Endothelial cell of umbilical vein (primary cell): ENCODE measurements around the gene ATP8A1.

Source experiments
- EZH2 ChIP-seq: IDR thresholded peaks from 2 replicates; pipeline ENCODE4 v1.6.1; 2012; ENCODE audit warnings: borderline replicate concordance, low read depth, mild to moderate bottlenecking, moderate library complexity, low read length, inconsistent platforms; ENCODE audit not compliant: severe bottlenecking
- GATA2 ChIP-seq: IDR thresholded peaks from 2 replicates; pipeline ENCODE4 v1.7.0; 2011; ENCODE audit warnings: low read depth, mild to moderate bottlenecking, moderate library complexity, mixed read lengths, low read length; ENCODE audit not compliant: insufficient read length, insufficient read depth
- JUN ChIP-seq: IDR thresholded peaks from 2 replicates; pipeline ENCODE4 v1.6.1; 2011; ENCODE audit warnings: borderline replicate concordance, low read depth; ENCODE audit not compliant: insufficient read length, insufficient read depth
- MAX ChIP-seq: IDR thresholded peaks from 2 replicates; pipeline ENCODE4 v1.6.1; 2011; ENCODE audit not compliant: insufficient read depth, insufficient read length
- MYC ChIP-seq: IDR thresholded peaks from one replicate; pipeline ENCODE4 v1.6.1; 2011; ENCODE audit warnings: mild to moderate bottlenecking, low read depth, low read length
- POLR2A ChIP-seq: IDR thresholded peaks from 2 replicates; pipeline ENCODE4 v1.6.1; 2012; ENCODE audit warnings: low read depth, mild to moderate bottlenecking, control low read depth, low read length
- POLR2AphosphoS5 ChIP-seq: IDR thresholded peaks from 2 replicates; pipeline ENCODE4 v1.6.1; 2012; ENCODE audit warnings: low read depth, mild to moderate bottlenecking, control low read depth, low read length, moderate library complexity; ENCODE audit not compliant: insufficient read depth
- TF ChIP-seq, protein P1 (sequence below), 2 donors: IDR thresholded peaks; 1 replicate in 1 of 2; 2 replicates in 1 of 2; pipeline ENCODE4 v1.5.1; 2011; ENCODE audit warnings: low read length in 2 of 2, mild to moderate bottlenecking in 2 of 2, moderate library complexity in 2 of 2, control low read depth in 1 of 2, inconsistent platforms in 1 of 2, low read depth in 1 of 2; ENCODE audit not compliant: insufficient read depth in 1 of 2; ENCODE audit errors: extremely low read depth in 1 of 2

- TF ChIP-seq POLR2A (no peak), EZH2 (no peak), POLR2AphosphoS5 (no peak), MAX (no peak), GATA2 (no peak), MYC (no peak), JUN (no peak)
- TF ChIP-seq, protein P1, sequence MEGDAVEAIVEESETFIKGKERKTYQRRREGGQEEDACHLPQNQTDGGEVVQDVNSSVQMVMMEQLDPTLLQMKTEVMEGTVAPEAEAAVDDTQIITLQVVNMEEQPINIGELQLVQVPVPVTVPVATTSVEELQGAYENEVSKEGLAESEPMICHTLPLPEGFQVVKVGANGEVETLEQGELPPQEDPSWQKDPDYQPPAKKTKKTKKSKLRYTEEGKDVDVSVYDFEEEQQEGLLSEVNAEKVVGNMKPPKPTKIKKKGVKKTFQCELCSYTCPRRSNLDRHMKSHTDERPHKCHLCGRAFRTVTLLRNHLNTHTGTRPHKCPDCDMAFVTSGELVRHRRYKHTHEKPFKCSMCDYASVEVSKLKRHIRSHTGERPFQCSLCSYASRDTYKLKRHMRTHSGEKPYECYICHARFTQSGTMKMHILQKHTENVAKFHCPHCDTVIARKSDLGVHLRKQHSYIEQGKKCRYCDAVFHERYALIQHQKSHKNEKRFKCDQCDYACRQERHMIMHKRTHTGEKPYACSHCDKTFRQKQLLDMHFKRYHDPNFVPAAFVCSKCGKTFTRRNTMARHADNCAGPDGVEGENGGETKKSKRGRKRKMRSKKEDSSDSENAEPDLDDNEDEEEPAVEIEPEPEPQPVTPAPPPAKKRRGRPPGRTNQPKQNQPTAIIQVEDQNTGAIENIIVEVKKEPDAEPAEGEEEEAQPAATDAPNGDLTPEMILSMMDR (IDR thresholded peaks at IDR 0.05; ENCODE audit: extremely low read depth in 1 of 2, insufficient read depth in 1 of 2, low read depth in 1 of 2, low read length in 2 of 2), result no peak
Observed at GRCh38 chr4:42586775-42587174, 70.1 kb downstream of the ATP8A1 start.
